A673 (cell line): ENCODE results near the gene CARD8. TPM values are rescaled to one million over a fixed set of nuclear protein-coding genes. Genes with fewer than 3 reads are reported as not detected.

Source experiments
- BruUV-seq: library from RNA; stranded (reverse); fragments of 400-500 nt; replicated peaks from 2 replicates; lab custom pipeline; 2021; lab: Mats Ljungman, UMichigan
- CTCF ChIA-PET: fragments of 300-600 bp; sonication (Branson Sonifier 250); formaldehyde crosslinking; loops from one replicate; lab custom pipeline; 2022; ENCODE audit warnings: antibody characterized with exemption; lab: Charles Lee
- POLR2A ChIA-PET: fragments of 300-600 bp; sonication (Branson Sonifier 250); formaldehyde crosslinking; loops from one replicate; lab custom pipeline; 2022; ENCODE audit warnings: antibody characterized with exemption; ENCODE audit not compliant: low non-redundant PET; lab: Charles Lee
- DNase-seq: peaks from one replicate; pipeline ENCODE4 v3.0.0-alpha.2; 2015; ENCODE audit warnings: low spot score
- H3K27ac ChIP-seq: fragments of 200-600 bp; sonication (generic); 2 replicates; pipeline ENCODE4 v1.5.1; 2016; ENCODE audit warnings: mixed run types, low read depth, mild to moderate bottlenecking, mixed read lengths, antibody characterized with exemption, low read length; ENCODE audit not compliant: poor library complexity, severe bottlenecking
- H3K27me3 ChIP-seq: fragments of 200-600 bp; sonication (generic); replicated peaks from 2 replicates; pipeline ENCODE4 v1.6.1; 2017; ENCODE audit warnings: mixed run types, low read depth, mild to moderate bottlenecking, mixed read lengths, antibody characterized with exemption, low read length; ENCODE audit not compliant: insufficient read depth, poor library complexity
- H3K36me3 ChIP-seq: fragments of 200-600 bp; sonication (generic); 2 replicates; pipeline ENCODE4 v1.6.1; 2016; ENCODE audit warnings: mixed run types, mild to moderate bottlenecking, mixed read lengths, antibody characterized with exemption, low read length; ENCODE audit not compliant: insufficient read depth, poor library complexity, severe bottlenecking
- H3K4me1 ChIP-seq: fragments of 200-600 bp; sonication (generic); 2 replicates; pipeline ENCODE4 v1.6.1; 2017; ENCODE audit warnings: mixed run types, mild to moderate bottlenecking, mixed read lengths, antibody characterized with exemption, low read length; ENCODE audit not compliant: insufficient read depth, poor library complexity, severe bottlenecking
- H3K4me3 ChIP-seq: fragments of 200-600 bp; sonication (generic); 2 replicates; pipeline ENCODE4 v1.5.1; 2016; ENCODE audit warnings: low read depth, mixed run types, mild to moderate bottlenecking, mixed read lengths, low read length; ENCODE audit not compliant: poor library complexity, severe bottlenecking
- H3K9me3 ChIP-seq: fragments of 200-600 bp; sonication (generic); 2 replicates; pipeline ENCODE4 v1.6.1; 2016; ENCODE audit warnings: mixed run types, low read depth, mild to moderate bottlenecking, mixed read lengths, antibody characterized with exemption, low read length; ENCODE audit not compliant: poor library complexity, severe bottlenecking
- EZH2 ChIP-seq: fragments of 200-600 bp; sonication (generic); IDR thresholded peaks from 2 replicates; pipeline ENCODE4 v1.6.1; 2017; ENCODE audit warnings: borderline replicate concordance, low read depth, mild to moderate bottlenecking, mixed read lengths, antibody characterized with exemption, low read length; ENCODE audit not compliant: poor library complexity, severe bottlenecking
- intact Hi-C: fragments of 100-400 bp; cut with micrococcal nuclease; formaldehyde crosslinking; loops from one replicate; pipeline ENCODE4 v1.10.0; 2022; ENCODE audit not compliant: unreplicated experiment
- total RNA-seq: library from RNA; stranded (reverse); gene quantifications from 2 replicates; pipeline ENCODE4 v1.2.3, GENCODE V29; 2021
- TF ChIP-seq, protein P1 (sequence below): fragments of 300-800, 200-600 bp; sonication (generic); conservative IDR thresholded peaks from 2 replicates; pipeline ENCODE4 v1.5.1; 2017; ENCODE audit warnings: low read depth, mild to moderate bottlenecking, antibody characterized with exemption, low read length, moderate library complexity, mixed read lengths

Gene CARD8
- total RNA-seq, 1 experiment from 2014 or later = 151 TPM

DNA sequence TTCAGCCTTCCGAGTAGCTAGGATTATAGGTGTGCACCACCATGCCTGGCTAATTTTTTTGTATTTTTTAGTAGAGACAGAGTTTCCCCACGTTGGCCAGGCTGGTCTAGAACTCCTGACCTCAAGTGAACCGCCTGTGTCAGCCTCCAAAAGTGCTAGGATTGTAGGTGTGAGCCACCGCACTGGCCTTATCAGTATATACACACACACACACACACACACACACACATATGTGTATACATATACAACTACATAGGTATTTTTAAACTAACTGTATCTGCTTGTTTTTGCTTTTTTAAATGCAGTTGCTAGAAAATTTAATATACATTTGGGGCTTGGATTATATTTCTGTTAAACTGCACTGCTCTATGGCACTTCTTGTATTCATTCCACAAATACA lies 3.1 kb downstream of the CARD8 start:
- peaks cover 66% of the 10 kb centered on the region for H3K4me1 ChIP-seq
- H3K27ac ChIP-seq = no peak overlapping the region
- peaks cover 11% of the 10 kb centered on the region for H3K36me3 ChIP-seq
- no peaks in the 10 kb centered on the region for H3K9me3 ChIP-seq
- intact Hi-C loops = loop anchor here (5.0 kb wide), 1 partner anchor 140 kb away; the partner anchor contains the start of gene PLA2G4C
- no peak for DNase-seq
- no peaks in the 10 kb centered on the region for H3K27me3 ChIP-seq
- peak overlapping the region; percentile 12 for H3K4me3 ChIP-seq
- POLR2A ChIA-PET = no interaction called here
- TF ChIP-seq, protein P1, sequence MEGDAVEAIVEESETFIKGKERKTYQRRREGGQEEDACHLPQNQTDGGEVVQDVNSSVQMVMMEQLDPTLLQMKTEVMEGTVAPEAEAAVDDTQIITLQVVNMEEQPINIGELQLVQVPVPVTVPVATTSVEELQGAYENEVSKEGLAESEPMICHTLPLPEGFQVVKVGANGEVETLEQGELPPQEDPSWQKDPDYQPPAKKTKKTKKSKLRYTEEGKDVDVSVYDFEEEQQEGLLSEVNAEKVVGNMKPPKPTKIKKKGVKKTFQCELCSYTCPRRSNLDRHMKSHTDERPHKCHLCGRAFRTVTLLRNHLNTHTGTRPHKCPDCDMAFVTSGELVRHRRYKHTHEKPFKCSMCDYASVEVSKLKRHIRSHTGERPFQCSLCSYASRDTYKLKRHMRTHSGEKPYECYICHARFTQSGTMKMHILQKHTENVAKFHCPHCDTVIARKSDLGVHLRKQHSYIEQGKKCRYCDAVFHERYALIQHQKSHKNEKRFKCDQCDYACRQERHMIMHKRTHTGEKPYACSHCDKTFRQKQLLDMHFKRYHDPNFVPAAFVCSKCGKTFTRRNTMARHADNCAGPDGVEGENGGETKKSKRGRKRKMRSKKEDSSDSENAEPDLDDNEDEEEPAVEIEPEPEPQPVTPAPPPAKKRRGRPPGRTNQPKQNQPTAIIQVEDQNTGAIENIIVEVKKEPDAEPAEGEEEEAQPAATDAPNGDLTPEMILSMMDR = no peak
- BruUV-seq = no TSS peak
- CTCF ChIA-PET = no interaction called here

DNA sequence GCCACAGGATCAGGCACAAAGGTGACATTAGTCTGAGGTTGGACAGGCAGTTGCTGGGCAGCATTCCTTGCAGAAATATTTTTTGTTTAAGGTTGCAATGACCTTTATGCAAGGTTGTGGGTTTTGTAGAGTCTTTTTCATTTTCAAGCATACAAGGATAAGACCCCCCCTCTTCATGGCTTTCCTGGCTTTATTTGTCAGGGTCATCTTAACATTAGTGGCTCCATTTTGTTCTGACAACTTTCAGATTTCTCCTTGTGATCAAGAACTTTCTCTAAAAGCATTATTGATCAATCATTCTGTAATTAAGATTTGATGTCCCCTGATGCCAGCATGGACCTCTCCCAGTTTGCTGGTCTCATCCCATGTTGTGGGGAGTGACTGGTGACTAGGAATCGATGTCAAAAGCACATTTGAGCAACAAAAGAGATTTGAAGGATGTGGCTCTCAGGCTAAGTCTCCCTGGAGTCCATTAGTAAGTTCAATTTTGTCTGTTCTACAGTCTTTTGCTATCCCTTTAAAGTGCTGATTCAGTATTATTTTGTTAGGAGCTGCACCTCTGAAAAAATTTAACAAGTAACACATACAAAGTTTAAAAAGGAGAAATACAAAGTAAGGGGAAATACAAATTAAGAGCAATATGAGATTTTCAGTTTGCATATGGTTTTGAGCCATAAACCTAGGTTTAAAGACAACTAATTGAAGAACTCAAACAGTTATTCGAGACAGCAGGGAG lies 5.3 kb downstream of the CARD8 start:
- H3K9me3 ChIP-seq = no peaks in the 10 kb centered on the region
- H3K27me3 ChIP-seq = no peaks in the 10 kb centered on the region
- ChIA-PET POLR2A (interaction anchor here (0.6 to 1.2 kb wide), 2 partner anchors 23 to 47 kb away, joined by 3 to 5 read pairs; no protein-coding TSS in a partner anchor), CTCF (interaction anchor here (0.6 kb wide), 1 partner anchor 60 kb away, joined by 3 read pairs; no protein-coding TSS in a partner anchor)
- BruUV-seq = no TSS peak
- no peak overlapping the region for H3K4me3 ChIP-seq
- intact Hi-C loops = loop anchor here (5.0 kb wide), 1 partner anchor 138 kb away; the partner anchor contains the start of gene PLA2G4C
- H3K36me3 ChIP-seq = peaks cover 28% of the 10 kb centered on the region
- H3K27ac ChIP-seq = peak overlapping the region; percentile 98
- peaks cover 71% of the 10 kb centered on the region for H3K4me1 ChIP-seq
- no peak for DNase-seq
- no peak for TF ChIP-seq EZH2
- TF ChIP-seq, protein P1 = no peak

DNA sequence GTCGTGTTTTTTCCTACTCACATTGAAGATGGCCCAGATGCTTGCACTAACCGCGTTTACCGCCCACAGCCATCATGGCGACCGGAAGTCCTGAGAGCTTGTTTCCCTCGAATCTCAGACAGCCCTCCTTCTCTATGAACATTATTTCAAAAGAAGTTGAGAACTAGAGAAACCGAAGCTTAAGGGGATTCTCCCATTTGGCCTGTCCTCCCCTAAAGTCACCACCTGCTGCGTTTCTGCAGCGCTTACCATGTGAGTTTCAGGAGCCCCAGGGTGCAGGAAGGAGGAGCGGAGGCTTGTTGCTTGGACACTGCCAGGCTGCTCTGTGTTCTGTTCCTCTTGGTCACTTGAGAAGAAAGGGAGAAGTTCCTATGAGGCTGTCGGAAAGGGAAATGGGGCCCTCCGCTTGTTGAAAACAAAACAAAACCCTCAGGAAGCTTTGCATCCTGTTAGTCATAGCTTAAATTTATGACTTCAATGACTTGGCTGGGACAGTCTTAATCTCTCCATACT lies 6.2 kb downstream of the CARD8 start:
- peak; percentile 98 for DNase-seq
- H3K36me3 ChIP-seq = peaks cover 28% of the 10 kb centered on the region
- H3K4me3 ChIP-seq = peak overlapping the region; percentile 42
- H3K27me3 ChIP-seq = no peaks in the 10 kb centered on the region
- H3K27ac ChIP-seq = peak overlapping the region; percentile 98
- POLR2A ChIA-PET = interaction anchor here (0.6 to 1.2 kb wide), 2 partner anchors 24 to 46 kb away, joined by 3 to 5 read pairs; no protein-coding TSS in a partner anchor
- H3K4me1 ChIP-seq = peaks cover 78% of the 10 kb centered on the region
- BruUV-seq = no TSS peak
- CTCF ChIA-PET = interaction anchor here (0.6 kb wide), 2 partner anchors 59 to 335 kb away, joined by 3 read pairs; no protein-coding TSS in a partner anchor
- TF ChIP-seq EZH2 = no peak
- TF ChIP-seq, protein P1 = no peak
- intact Hi-C loops = loop anchor here (5.0 kb wide), 2 partner anchors 47 to 137 kb away; partner anchors contain the start of gene PLA2G4C
- H3K9me3 ChIP-seq = no peaks in the 10 kb centered on the region
